ENCODE data around the gene ZNF30.

DNA sequence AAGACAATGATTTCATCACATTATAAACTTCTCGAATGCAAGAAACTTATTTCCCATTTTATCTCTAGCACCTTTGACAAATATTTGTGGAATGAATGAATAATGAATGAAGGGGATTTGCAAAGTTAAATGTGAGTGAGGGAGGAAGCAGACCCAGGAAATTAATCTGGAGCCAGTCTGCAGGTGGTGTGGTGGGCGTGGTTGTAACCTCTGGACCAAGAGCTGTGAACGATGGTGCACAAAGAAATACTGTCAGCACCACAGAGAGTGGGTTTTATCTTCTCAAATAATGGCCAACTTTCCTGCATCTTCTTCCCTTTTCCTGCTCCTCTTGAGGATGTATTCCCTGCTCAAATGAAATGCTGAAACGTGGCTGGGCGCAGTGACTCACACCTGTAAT is 48.4 kb downstream of the ZNF30 start:
- TF ChIP-seq, protein P1, sequence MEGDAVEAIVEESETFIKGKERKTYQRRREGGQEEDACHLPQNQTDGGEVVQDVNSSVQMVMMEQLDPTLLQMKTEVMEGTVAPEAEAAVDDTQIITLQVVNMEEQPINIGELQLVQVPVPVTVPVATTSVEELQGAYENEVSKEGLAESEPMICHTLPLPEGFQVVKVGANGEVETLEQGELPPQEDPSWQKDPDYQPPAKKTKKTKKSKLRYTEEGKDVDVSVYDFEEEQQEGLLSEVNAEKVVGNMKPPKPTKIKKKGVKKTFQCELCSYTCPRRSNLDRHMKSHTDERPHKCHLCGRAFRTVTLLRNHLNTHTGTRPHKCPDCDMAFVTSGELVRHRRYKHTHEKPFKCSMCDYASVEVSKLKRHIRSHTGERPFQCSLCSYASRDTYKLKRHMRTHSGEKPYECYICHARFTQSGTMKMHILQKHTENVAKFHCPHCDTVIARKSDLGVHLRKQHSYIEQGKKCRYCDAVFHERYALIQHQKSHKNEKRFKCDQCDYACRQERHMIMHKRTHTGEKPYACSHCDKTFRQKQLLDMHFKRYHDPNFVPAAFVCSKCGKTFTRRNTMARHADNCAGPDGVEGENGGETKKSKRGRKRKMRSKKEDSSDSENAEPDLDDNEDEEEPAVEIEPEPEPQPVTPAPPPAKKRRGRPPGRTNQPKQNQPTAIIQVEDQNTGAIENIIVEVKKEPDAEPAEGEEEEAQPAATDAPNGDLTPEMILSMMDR (IDR thresholded peaks at IDR 0.05), result no peak
- no peak for TF ChIP-seq POLR2AphosphoS5 (IDR thresholded peaks at IDR 0.05)
- no peak for TF ChIP-seq EP300 (IDR thresholded peaks at IDR 0.05)
- TF ChIP-seq POLR2A (IDR thresholded peaks at IDR 0.05), result no peak

All from stomach (tissue), 4 donors.